NCI-H460 (cell line): Measurements from ENCODE around the gene CTNS. TPM values are rescaled to one million over a fixed set of nuclear protein-coding genes. Genes with fewer than 3 reads are reported as not detected.

Source experiments
- DNase-seq: peaks from one replicate; pipeline ENCODE4 v3.0.0-alpha.2; 2016; ENCODE audit warnings: low read depth; ENCODE audit errors: extremely low read depth
- total RNA-seq: library from RNA; depleted of rRNA; stranded (reverse); fragments of >200 nt; shearing (Covaris generic); gene quantifications from 2 replicates; pipeline ENCODE4 v1.2.3, GENCODE V29; 2014; rRNA removed

The CTNS gene
- total RNA-seq, 1 experiment from 2014 or later, result 16.1 TPM

- DNase-seq, result no peak
Measured at GRCh38 chr17:3708366-3708765, 71.8 kb downstream of the CTNS start.

GRCh38 chr17:3710951-3711383 is 74.4 kb downstream of the CTNS start:
- no peak for DNase-seq

Other genes with a start within 250 kb of the CTNS start
- gene OR1E1, start 238.3 kb upstream of the CTNS start, total RNA-seq, result not detected in 2 replicates
- not detected in 2 replicates for gene OR3A3, start 225.4 kb upstream of the CTNS start, total RNA-seq
- not detected in 2 replicates for gene OR1E2, start 202.9 kb upstream of the CTNS start, total RNA-seq
- not detected in 2 replicates for gene SPATA22, start 164.9 kb upstream of the CTNS start, total RNA-seq
- not detected in 2 replicates for gene ASPA, start 160.8 kb upstream of the CTNS start, total RNA-seq
- gene TRPV3, start 78.9 kb upstream of the CTNS start, total RNA-seq, result 0.40 and 0.57 TPM in 2 replicates
- 1.6 and 1.9 TPM in 2 replicates for gene TRPV1, start 27.3 kb upstream of the CTNS start, total RNA-seq
- 8.8 and 9.7 TPM in 2 replicates for gene SHPK, start 510 bp upstream of the CTNS start, total RNA-seq
- 52.0 and 64.6 TPM in 2 replicates for gene TAX1BP3, start 31.8 kb downstream of the CTNS start, total RNA-seq
- gene EMC6, start 32.1 kb downstream of the CTNS start, total RNA-seq, result 53.1 and 61.6 TPM in 2 replicates
- 28.7 and 28.9 TPM in 2 replicates for gene P2RX5, start 59.4 kb downstream of the CTNS start, total RNA-seq
- gene HASPIN, start 87.1 kb downstream of the CTNS start, total RNA-seq, result 13.2 and 13.9 TPM in 2 replicates
- gene ITGAE, start 164.4 kb downstream of the CTNS start, total RNA-seq, result 57.3 and 63.4 TPM in 2 replicates
- gene NCBP3, start 209.5 kb downstream of the CTNS start, total RNA-seq, result 22.9 and 34.0 TPM in 2 replicates